IMR-90 (cell line): ENCODE data around the gene AGPAT3. TPM values are rescaled to one million over a fixed set of nuclear protein-coding genes. Genes with fewer than 3 reads are reported as not detected.

Experiments used
- ATAC-seq: fragments of 200-7000 bp; cut with Tn5 transposase; 2 replicates; pipeline ENCODE4 v1.9.1; 2020; ENCODE audit warnings: low read depth, mild to moderate bottlenecking, moderate library complexity
- BruUV-seq: library from RNA; stranded (reverse); fragments of 400-500 nt; replicated peaks from 2 replicates; lab custom pipeline; 2021; lab: Mats Ljungman, UMichigan
- CTCF ChIA-PET: fragments of 300-600 bp; formaldehyde crosslinking; extraction: SDS; loops from one replicate; lab custom pipeline; 2021; ENCODE audit warnings: antibody characterized with exemption; lab: Yijun Ruan, JAX
- POLR2A ChIA-PET: fragments of 300-600 bp; sonication (Branson Sonifier 250); formaldehyde crosslinking; loops from one replicate; lab custom pipeline; 2022; ENCODE audit warnings: antibody characterized with exemption; ENCODE audit not compliant: unreplicated experiment; lab: Charles Lee
- DNase-seq: peaks from one replicate; pipeline ENCODE4 v3.0.0; 2013
- H2AFZ ChIP-seq: replicated peaks from 2 replicates; pipeline ENCODE3; 2013; ENCODE audit warnings: low read length, mild to moderate bottlenecking; ENCODE audit not compliant: poor library complexity
- H2AK5ac ChIP-seq: 2 replicates; pipeline ENCODE4 v1.6.1; 2013; ENCODE audit warnings: low read depth, low read length, inconsistent platforms
- H2AK9ac ChIP-seq: replicated peaks from 2 replicates; pipeline ENCODE3; 2013; ENCODE audit warnings: mild to moderate bottlenecking, low read depth, low read length, moderate library complexity; ENCODE audit not compliant: poor library complexity
- H2BK120ac ChIP-seq: 2 replicates; pipeline ENCODE4 v1.6.1; 2013; ENCODE audit warnings: low read depth, low read length, inconsistent platforms
- H2BK15ac ChIP-seq: 3 replicates; pipeline ENCODE4 v1.6.1; 2013; ENCODE audit warnings: low read depth, low read length, inconsistent platforms
- H2BK20ac ChIP-seq: 2 replicates; pipeline ENCODE4 v1.6.1; 2013; ENCODE audit warnings: low read depth, mild to moderate bottlenecking, inconsistent platforms, low read length, moderate library complexity
- H2BK5ac ChIP-seq: 2 replicates; pipeline ENCODE4 v1.6.1; 2013; ENCODE audit warnings: mild to moderate bottlenecking, low read depth, low read length, inconsistent platforms; ENCODE audit not compliant: poor library complexity, severe bottlenecking
- H3K14ac ChIP-seq: replicated peaks from 2 replicates; pipeline ENCODE4 v1.6.1; 2013; ENCODE audit warnings: low read depth, low read length, inconsistent platforms
- H3K18ac ChIP-seq: 2 replicates; pipeline ENCODE4 v1.6.1; 2013; ENCODE audit warnings: low read depth, low read length, control low read depth
- H3K23ac ChIP-seq: 2 replicates; pipeline ENCODE4 v1.6.1; 2013; ENCODE audit warnings: low read depth, low read length, inconsistent platforms
- H3K27ac ChIP-seq: 2 replicates; pipeline ENCODE4 v1.5.1; 2013; ENCODE audit warnings: mild to moderate bottlenecking, control low read depth, low read length; ENCODE audit not compliant: insufficient read depth
- H3K27me3 ChIP-seq: 2 replicates; pipeline ENCODE4 v1.6.1; 2013; ENCODE audit warnings: low read length; ENCODE audit not compliant: control insufficient read depth, insufficient read depth
- H3K36me3 ChIP-seq: 2 replicates; pipeline ENCODE4 v1.6.1; 2013; ENCODE audit warnings: low read length, mixed read lengths; ENCODE audit not compliant: control insufficient read depth, insufficient read depth
- H3K4ac ChIP-seq: 2 replicates; pipeline ENCODE4 v1.6.1; 2013; ENCODE audit warnings: low read depth, low read length, inconsistent platforms
- H3K4me1 ChIP-seq: 2 replicates; pipeline ENCODE4 v1.6.1; 2013; ENCODE audit warnings: low read length, mixed read lengths; ENCODE audit not compliant: control insufficient read depth, insufficient read depth
- H3K4me2 ChIP-seq: 2 replicates; pipeline ENCODE4 v1.6.1; 2013; ENCODE audit warnings: low read depth, mild to moderate bottlenecking, control low read depth, low read length, moderate library complexity
- H3K4me3 ChIP-seq: 2 replicates; pipeline ENCODE4 v1.5.1; 2013; ENCODE audit warnings: low read depth, mild to moderate bottlenecking, control low read depth, low read length, moderate library complexity; ENCODE audit not compliant: insufficient read depth
- H3K56ac ChIP-seq: 2 replicates; pipeline ENCODE4 v1.6.1; 2013; ENCODE audit warnings: low read length, inconsistent platforms; ENCODE audit not compliant: insufficient read depth; ENCODE audit errors: extremely low read depth
- H3K79me1 ChIP-seq, 2 experiments: 2 replicates each; pipeline ENCODE4 v1.6.1; 2013; ENCODE audit warnings: low read length in 2 of 2, inconsistent platforms in 1 of 2, low read depth in 1 of 2
- H3K9ac ChIP-seq: 2 replicates; pipeline ENCODE4 v1.6.1; 2013; ENCODE audit warnings: low read depth, low read length, control low read depth
- H3K9me1 ChIP-seq: 2 replicates; pipeline ENCODE4 v1.6.1; 2013; ENCODE audit warnings: low read length, inconsistent platforms; ENCODE audit not compliant: insufficient read depth
- H3K9me3 ChIP-seq: 2 replicates; pipeline ENCODE4 v1.6.1; 2013; ENCODE audit warnings: low read length; ENCODE audit not compliant: control insufficient read depth, insufficient read depth
- H4K20me1 ChIP-seq: 2 replicates; pipeline ENCODE4 v1.6.1; 2013; ENCODE audit warnings: low read length, inconsistent platforms; ENCODE audit not compliant: insufficient read depth
- H4K5ac ChIP-seq: 2 replicates; pipeline ENCODE4 v1.6.1; 2013; ENCODE audit warnings: mild to moderate bottlenecking, low read depth, low read length, control low read depth
- H4K8ac ChIP-seq, 2 experiments: 2 replicates each; pipeline ENCODE4 v1.6.1; 2013; ENCODE audit warnings: low read depth in 2 of 2, low read length in 2 of 2, control low read depth in 1 of 2, inconsistent platforms in 1 of 2
- H4K91ac ChIP-seq: 2 replicates; pipeline ENCODE4 v1.6.1; 2013; ENCODE audit warnings: low read depth, low read length, inconsistent platforms; ENCODE audit not compliant: insufficient read depth
- BHLHE40 ChIP-seq: fragments of 150-350 bp; IDR thresholded peaks from 2 replicates; pipeline ENCODE4 v1.6.1; 2016; ENCODE audit warnings: mild to moderate bottlenecking, low read depth, low read length
- CEBPB ChIP-seq: IDR thresholded peaks from 2 replicates; pipeline ENCODE4 v1.6.1; 2012; ENCODE audit warnings: low read depth, low read length, improper control_type of control experiment
- CHD1 ChIP-seq: IDR thresholded peaks from 2 replicates; pipeline ENCODE4 v1.6.1; 2012; ENCODE audit warnings: low read depth, low read length, improper control_type of control experiment
- FOS ChIP-seq: fragments of 150-350 bp; IDR thresholded peaks from 2 replicates; pipeline ENCODE4 v1.6.1; 2016; ENCODE audit warnings: low read depth, low read length
- MAFK ChIP-seq: IDR thresholded peaks from 2 replicates; pipeline ENCODE4 v1.6.1; 2012; ENCODE audit warnings: low read depth, low read length, improper control_type of control experiment
- MAZ ChIP-seq: IDR thresholded peaks from 2 replicates; pipeline ENCODE4 v1.6.1; 2012; ENCODE audit warnings: low read depth, mild to moderate bottlenecking, low read length, improper control_type of control experiment, moderate library complexity, borderline replicate concordance
- MXI1 ChIP-seq: IDR thresholded peaks from 2 replicates; pipeline ENCODE4 v1.6.1; 2012; ENCODE audit warnings: low read depth, mild to moderate bottlenecking, low read length, moderate library complexity, borderline replicate concordance
- NFE2L2 ChIP-seq: fragments of 150-350 bp; IDR thresholded peaks from 2 replicates; pipeline ENCODE4 v1.6.1; 2016; ENCODE audit warnings: low read depth, mild to moderate bottlenecking, low read length
- POLR2A ChIP-seq: IDR thresholded peaks from 2 replicates; pipeline ENCODE4 v1.6.1; 2012; ENCODE audit warnings: mild to moderate bottlenecking, low read depth, low read length
- RAD21 ChIP-seq: IDR thresholded peaks from 2 replicates; pipeline ENCODE4 v1.6.1; 2012; ENCODE audit warnings: low read length, improper control_type of control experiment
- RCOR1 ChIP-seq: IDR thresholded peaks from 2 replicates; pipeline ENCODE4 v1.6.1; 2012; ENCODE audit warnings: mild to moderate bottlenecking, low read length, improper control_type of control experiment; ENCODE audit not compliant: insufficient replicate concordance
- RFX5 ChIP-seq: IDR thresholded peaks from 2 replicates; pipeline ENCODE4 v1.8.0; 2012; ENCODE audit warnings: low read depth, mild to moderate bottlenecking, low read length, moderate library complexity
- SMC3 ChIP-seq: fragments of 150-350 bp; IDR thresholded peaks from 2 replicates; pipeline ENCODE4 v1.6.1; 2016; ENCODE audit warnings: low read depth, mild to moderate bottlenecking, antibody characterized with exemption, low read length, moderate library complexity
- WGBS, 2 experiments: methylation state at CpG; one replicate each; pipeline versions ENCODE4 v1.1.5 to v1.1.7; 2013; ENCODE audit warnings: missing lambda C conversion rate in 2 of 2; ENCODE audit not compliant: insufficient read length in 1 of 2; ENCODE audit errors: extremely low coverage in 2 of 2; 5-methylcytosine and 5-hydroxymethylcytosine counted together
- dilution Hi-C: fragments of 300-500 bp; cut with HindIII; formaldehyde crosslinking; loops from one replicate; pipeline ENCODE4 v1.14.3; 2018; ENCODE audit warnings: low sequenced_read_pairs; ENCODE audit not compliant: unreplicated experiment
- in situ Hi-C: fragments of 300-500 bp; cut with MboI; formaldehyde crosslinking; loops from 3 replicates; pipeline ENCODE4 v1.14.3; 2019; ENCODE audit warnings: low sequenced_read_pairs, inconsistent platforms, mixed read lengths
- intact Hi-C: fragments of 100-400 bp; cut with micrococcal nuclease; formaldehyde crosslinking; loops from 2 replicates; pipeline ENCODE4 v1.10.0; 2022
- polyA plus RNA-seq, 3 experiments: library from polyadenylated mRNA; depleted of rRNA; stranded (reverse); fragments of >200 nt; gene quantifications; 2 replicates each; pipeline ENCODE4 v1.2.3, GENCODE V29; 2012; ENCODE audit warnings: low replicate concordance in 1 of 3
- total RNA-seq: library from RNA; depleted of rRNA; stranded (reverse); fragments of >200 nt; gene quantifications from 2 replicates; pipeline ENCODE4 v1.2.3, GENCODE V29; 2012
- TF ChIP-seq, protein P1 (sequence below): fragments of 150-350 bp; IDR thresholded peaks from 2 replicates; pipeline ENCODE4 v1.6.1; 2016; ENCODE audit warnings: low read depth, mild to moderate bottlenecking, low read length, moderate library complexity, borderline replicate concordance
- TF ChIP-seq, protein P2 (sequence below): fragments of 150-350 bp; IDR thresholded peaks from 2 replicates; pipeline ENCODE4 v1.6.1; 2017; ENCODE audit warnings: mild to moderate bottlenecking, antibody characterized with exemption, low read length, low read depth
- TF ChIP-seq, protein P3 (sequence below): conservative IDR thresholded peaks from 2 replicates; pipeline ENCODE4 v1.5.1; 2012; ENCODE audit warnings: mild to moderate bottlenecking, low read depth, low read length, improper control_type of control experiment

The AGPAT3 gene
- total and polyA plus RNA-seq, 2 of the 4 experiments (the other 2 are of a cell fraction) = 27.1 to 38.7 TPM

GRCh38 chr21:43922949-43923348 is 57.9 kb downstream of the AGPAT3 start:
- Histone ChIP-seq H3K23ac (no peak overlapping the region), H3K9me1 (peaks cover 21% of the 10 kb centered on the region; the same call in 1 of the 2 replicates), H3K4me3 (no peak overlapping the region), H2BK20ac (no peak overlapping the region), H3K4me1 (peaks cover 8% of the 10 kb centered on the region), H2BK5ac (no peak overlapping the region), H2AK9ac (no peak overlapping the region), H3K14ac (no peak overlapping the region), H4K20me1 (peaks cover 58% of the 10 kb centered on the region), H3K9ac (no peak overlapping the region), H3K4me2 (no peak overlapping the region), H3K9me3 (no peaks in the 10 kb centered on the region), H4K91ac (no peak overlapping the region), H3K36me3 (peaks cover 5% of the 10 kb centered on the region; the same call in 1 of the 2 replicates), H3K27ac (no peak overlapping the region), H4K5ac (no peak overlapping the region), H3K4ac (no peak overlapping the region), H2BK120ac (no peak overlapping the region), H3K18ac (no peak overlapping the region), H2AFZ (no peak overlapping the region), H3K27me3 (no peaks in the 10 kb centered on the region), H4K8ac (no peak overlapping the region), H2BK15ac (no peak overlapping the region), H3K56ac (no peak overlapping the region), H2AK5ac (no peak overlapping the region), H3K79me1 (peaks cover 29 to 87% of the 10 kb centered on the region in 2 experiments)
- dilution Hi-C loops = no loop called here
- no peak for TF ChIP-seq RCOR1
- TF ChIP-seq MAFK = no peak
- no peak for TF ChIP-seq NFE2L2
- TF ChIP-seq, protein P1, sequence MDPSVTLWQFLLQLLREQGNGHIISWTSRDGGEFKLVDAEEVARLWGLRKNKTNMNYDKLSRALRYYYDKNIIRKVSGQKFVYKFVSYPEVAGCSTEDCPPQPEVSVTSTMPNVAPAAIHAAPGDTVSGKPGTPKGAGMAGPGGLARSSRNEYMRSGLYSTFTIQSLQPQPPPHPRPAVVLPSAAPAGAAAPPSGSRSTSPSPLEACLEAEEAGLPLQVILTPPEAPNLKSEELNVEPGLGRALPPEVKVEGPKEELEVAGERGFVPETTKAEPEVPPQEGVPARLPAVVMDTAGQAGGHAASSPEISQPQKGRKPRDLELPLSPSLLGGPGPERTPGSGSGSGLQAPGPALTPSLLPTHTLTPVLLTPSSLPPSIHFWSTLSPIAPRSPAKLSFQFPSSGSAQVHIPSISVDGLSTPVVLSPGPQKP = no peak
- TF ChIP-seq MAZ = no peak
- TF ChIP-seq CEBPB = no peak
- TF ChIP-seq BHLHE40 = no peak
- no peak for TF ChIP-seq CHD1
- TF ChIP-seq MXI1 = no peak
- TF ChIP-seq, protein P2, sequence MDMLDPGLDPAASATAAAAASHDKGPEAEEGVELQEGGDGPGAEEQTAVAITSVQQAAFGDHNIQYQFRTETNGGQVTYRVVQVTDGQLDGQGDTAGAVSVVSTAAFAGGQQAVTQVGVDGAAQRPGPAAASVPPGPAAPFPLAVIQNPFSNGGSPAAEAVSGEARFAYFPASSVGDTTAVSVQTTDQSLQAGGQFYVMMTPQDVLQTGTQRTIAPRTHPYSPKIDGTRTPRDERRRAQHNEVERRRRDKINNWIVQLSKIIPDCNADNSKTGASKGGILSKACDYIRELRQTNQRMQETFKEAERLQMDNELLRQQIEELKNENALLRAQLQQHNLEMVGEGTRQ = no peak
- no peak for TF ChIP-seq RAD21
- TF ChIP-seq POLR2A = no peak
- TF ChIP-seq FOS = no peak
- no peak for TF ChIP-seq RFX5
- TF ChIP-seq, protein P3, sequence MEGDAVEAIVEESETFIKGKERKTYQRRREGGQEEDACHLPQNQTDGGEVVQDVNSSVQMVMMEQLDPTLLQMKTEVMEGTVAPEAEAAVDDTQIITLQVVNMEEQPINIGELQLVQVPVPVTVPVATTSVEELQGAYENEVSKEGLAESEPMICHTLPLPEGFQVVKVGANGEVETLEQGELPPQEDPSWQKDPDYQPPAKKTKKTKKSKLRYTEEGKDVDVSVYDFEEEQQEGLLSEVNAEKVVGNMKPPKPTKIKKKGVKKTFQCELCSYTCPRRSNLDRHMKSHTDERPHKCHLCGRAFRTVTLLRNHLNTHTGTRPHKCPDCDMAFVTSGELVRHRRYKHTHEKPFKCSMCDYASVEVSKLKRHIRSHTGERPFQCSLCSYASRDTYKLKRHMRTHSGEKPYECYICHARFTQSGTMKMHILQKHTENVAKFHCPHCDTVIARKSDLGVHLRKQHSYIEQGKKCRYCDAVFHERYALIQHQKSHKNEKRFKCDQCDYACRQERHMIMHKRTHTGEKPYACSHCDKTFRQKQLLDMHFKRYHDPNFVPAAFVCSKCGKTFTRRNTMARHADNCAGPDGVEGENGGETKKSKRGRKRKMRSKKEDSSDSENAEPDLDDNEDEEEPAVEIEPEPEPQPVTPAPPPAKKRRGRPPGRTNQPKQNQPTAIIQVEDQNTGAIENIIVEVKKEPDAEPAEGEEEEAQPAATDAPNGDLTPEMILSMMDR = no peak
- no peak for TF ChIP-seq SMC3
- WGBS, 2 experiments = no CpG with 5 or more reads among the region's 11 CpGs
- ATAC-seq (no peak), DNase-seq (no peak)
- in situ Hi-C loops = no loop called here
- ChIA-PET CTCF (no interaction called here), POLR2A (no interaction called here)
- intact Hi-C loops = no loop called here
- BruUV-seq = no TSS peak
